ENCODE measurements around the gene KRTAP3-2.
A peak's percentile ranks its signal among the peaks of the same experiment; 100 is the strongest.

GRCh38 chr17:40963838-40964237 is 35.9 kb downstream of the KRTAP3-2 start:
- TF ChIP-seq, protein P1, sequence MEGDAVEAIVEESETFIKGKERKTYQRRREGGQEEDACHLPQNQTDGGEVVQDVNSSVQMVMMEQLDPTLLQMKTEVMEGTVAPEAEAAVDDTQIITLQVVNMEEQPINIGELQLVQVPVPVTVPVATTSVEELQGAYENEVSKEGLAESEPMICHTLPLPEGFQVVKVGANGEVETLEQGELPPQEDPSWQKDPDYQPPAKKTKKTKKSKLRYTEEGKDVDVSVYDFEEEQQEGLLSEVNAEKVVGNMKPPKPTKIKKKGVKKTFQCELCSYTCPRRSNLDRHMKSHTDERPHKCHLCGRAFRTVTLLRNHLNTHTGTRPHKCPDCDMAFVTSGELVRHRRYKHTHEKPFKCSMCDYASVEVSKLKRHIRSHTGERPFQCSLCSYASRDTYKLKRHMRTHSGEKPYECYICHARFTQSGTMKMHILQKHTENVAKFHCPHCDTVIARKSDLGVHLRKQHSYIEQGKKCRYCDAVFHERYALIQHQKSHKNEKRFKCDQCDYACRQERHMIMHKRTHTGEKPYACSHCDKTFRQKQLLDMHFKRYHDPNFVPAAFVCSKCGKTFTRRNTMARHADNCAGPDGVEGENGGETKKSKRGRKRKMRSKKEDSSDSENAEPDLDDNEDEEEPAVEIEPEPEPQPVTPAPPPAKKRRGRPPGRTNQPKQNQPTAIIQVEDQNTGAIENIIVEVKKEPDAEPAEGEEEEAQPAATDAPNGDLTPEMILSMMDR (IDR thresholded peaks at IDR 0.05) = peak in 4 of 7 experiments; percentile 28 to 57 (median 47)
- no peak for TF ChIP-seq POLR2AphosphoS5 (IDR thresholded peaks at IDR 0.05)
